ENCODE measurements around the gene TRPC4.

TRPC4 gene

DNA sequence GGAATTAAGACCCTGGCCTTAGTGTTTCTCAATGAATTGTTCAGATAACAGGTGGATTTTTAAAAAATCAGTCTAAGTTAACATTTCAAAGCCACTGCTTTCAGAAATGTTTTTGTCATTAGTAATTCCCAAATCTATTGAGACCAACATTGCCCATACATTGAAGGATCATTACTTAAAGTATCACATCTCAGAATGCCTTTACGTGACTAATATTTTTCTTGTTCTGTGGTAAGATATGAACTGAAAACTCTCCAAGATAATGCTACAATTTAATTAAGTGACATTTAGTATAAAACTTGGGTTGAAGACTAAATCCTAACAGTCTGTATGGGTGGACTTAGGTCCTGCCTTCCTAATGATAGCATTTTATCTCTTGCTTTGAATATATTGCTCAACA, 211.6 kb downstream of the TRPC4 start:
- no peak for DNase-seq

DNA sequence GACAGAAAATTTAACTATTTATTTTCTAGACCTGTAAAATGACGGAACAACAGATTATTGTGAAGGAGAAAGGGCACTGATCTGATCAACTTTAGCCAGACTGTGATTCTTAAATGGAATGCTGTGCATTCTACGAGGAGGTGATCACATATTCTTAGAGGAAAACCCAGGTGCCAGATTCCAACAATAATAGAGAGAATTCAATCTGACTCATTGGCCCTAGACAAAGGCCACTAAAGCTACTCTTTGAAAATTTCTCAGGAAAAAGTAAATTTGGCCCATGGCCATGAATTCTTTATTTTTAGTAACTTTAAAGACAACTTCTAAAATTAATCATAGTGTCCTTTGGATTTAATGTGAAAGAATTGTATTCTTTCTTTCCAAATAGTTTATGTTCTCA, 212.4 kb downstream of the TRPC4 start:
- DNase-seq, result no peak

DNA sequence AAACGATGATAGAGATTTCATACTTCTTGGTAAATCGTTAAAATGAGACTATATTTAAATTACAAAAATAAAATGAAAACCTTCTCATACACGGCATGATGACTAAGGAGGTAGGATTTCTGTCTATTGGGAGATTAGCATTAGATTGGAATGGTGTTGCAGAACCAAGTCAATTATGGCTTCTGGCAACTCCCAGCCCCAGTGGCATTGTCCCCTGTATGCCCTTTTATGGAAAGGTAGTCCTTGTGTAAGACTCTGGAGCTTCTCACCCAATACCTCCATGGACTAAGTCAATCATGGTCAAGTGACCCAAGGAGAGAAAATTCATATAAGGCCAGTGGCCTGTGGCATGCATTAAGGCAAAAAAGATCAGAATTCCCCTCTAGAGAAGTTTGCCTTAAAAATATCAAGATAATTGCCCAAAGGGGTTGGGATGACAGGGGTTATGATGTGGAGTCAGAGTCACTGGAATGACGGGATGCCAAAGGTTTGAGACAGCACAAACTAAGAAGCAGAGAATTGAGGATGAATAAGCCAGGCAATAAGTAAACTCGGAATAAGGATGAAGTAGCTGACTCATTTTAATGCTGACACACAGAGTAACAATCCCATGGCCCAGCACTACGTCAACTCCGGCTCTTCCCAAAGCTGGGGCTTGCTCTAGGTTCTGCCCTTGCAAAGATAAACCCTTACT, 213.2 kb downstream of the TRPC4 start:
- DNase-seq, result no peak

DNA sequence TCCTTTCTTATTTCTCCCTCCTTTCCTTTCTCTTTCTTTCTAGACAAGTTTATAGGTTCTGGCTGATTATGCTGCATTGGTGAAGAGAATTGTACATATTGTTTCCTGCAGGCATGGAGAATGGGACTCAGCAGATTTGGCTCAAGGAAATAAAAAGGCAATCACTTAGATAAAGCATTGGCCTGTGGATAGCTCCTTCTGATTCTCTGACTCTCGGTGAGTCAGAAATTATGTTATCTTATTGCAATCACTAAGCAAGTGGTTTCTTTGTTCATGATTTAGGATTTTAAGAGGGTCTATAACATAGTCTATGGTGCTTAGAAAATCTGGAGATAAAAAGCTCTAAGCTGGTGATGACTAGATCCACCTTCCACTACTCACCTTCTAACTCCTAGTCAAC, 217.0 kb downstream of the TRPC4 start:
- DNase-seq, result no peak

DNA sequence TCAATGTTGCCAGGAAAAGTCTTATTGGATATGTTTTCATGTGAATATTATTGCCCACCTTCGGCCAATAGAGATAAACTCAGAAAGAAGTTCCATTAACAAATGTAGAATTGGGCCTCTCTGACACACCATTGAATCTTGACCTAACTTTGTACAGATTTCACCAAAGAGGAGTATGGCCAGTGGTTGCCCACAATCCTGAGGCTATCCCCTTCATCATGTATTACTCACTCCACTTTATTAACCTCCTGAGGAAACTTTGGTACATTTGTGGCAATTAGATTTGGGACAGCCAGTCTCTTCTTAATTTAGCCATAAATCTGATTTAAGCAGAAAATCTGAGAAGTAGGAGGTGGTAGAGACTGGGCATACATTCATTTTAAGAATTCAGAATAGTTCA, 217.7 kb downstream of the TRPC4 start:
- DNase-seq, result no peak

DNA sequence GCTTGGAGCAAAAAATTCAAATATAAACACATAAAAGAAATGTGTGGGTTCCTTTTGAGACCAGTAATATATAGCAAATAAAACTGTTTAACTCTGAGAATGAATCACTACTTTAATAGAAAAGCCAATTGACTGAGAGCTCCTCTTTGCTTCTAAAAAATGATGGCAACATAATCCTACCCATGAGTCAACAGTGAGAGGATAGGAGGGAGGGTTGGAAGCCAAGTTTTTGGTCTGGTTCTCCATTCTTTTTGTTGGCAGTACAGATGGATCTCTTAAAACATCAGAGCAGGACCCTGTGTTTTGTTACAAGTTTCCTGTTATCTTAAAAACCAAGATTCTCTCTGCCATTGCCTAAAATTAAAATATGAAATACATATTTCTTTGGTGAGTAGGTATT, 221.0 kb downstream of the TRPC4 start:
- DNase-seq, result no peak

DNA sequence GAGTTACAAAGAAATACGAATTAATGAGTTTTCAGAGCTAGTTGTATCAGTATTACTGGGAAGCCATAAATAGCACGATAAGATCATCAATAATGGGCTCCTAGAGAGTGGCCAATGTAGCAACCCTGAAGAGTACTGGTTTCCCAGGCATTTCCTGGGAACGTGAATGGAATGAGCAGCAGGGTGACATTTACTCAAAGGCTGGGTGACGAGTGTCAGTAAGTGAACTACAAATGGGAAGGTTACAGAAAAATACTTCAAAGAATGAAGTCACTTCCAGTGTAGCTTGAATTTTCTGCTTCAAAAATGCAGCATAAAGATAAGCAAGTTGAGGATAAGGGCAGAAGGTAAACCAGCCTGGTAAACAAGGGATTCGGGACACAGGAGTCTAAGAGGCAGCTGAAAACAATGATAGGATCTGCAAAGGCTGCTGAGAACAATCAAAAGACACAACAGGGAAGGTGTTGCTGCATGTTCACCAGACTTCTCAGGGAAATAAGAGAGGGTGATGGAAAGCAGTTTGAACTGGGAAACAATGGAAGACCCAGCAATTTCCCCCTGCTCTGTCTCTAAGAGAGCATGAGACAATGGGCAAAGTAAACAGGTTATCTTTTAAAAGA, 222.4 kb downstream of the TRPC4 start:
- no peak for DNase-seq

DNA sequence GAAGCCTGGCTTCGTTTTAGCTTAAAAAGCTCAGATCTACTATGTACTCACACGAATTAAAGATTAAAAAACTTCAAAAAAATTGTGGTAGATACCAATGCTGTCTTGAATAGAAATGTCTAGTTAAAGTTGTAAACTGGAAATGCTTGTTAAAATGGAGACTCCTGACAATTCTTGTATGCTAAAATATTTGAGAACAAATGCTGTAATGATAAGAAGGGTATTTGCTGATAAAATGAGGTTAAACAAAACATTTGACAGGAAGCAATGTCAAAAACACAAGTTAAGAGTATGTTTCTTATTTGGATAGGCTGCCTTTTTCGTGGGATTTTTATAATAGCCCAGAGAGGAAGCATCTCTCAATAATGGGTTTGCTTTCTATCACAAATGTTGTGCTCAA, 223.0 kb downstream of the TRPC4 start:
- DNase-seq, result no peak

DNA sequence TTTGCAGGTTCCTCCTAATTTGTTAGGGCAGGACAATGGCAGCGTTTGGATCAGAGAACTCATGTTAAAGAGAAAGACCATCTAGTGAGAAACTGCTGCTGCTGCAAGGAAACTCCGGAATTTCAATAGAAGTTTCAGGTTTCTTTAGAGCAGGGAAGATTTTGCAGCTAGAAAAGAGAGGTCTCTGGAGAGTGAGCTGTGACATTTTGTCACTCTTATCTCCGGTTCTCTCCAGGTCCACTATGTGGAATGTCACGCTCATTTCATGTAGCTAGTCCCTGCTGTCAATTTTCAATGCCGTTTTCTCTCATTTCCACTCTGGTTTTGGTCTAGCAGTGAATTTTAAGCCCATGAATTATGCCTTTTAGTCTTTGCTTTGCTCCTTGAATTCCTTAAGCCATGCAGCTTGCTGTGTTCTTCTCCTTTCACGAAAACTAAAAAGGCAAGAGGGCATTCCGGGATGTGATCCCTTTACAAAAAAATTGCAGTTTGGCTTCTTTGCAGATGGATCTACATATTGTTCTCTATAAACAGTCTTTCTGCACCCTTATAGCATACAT, 224.3 kb downstream of the TRPC4 start:
- no peak for DNase-seq

DNA sequence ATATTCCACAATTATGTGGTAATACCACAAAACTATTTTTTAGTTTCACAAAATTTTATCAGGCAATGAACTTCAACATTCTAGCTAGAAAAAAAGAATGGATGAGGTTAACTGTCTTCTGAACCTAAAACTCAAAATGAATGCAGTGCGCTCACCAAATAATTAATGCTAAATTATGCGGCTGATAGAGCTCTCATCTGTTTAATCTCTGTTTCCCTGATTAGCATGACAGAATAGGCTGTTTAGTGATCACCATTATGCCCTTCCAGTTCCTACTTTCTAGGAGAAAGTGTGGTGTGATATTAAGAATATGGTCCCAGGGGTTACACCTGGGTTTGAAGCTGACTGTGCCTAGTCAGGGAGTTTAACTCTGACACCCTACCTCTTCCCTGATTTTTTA, 228.2 kb downstream of the TRPC4 start:
- no peak for DNase-seq

DNA sequence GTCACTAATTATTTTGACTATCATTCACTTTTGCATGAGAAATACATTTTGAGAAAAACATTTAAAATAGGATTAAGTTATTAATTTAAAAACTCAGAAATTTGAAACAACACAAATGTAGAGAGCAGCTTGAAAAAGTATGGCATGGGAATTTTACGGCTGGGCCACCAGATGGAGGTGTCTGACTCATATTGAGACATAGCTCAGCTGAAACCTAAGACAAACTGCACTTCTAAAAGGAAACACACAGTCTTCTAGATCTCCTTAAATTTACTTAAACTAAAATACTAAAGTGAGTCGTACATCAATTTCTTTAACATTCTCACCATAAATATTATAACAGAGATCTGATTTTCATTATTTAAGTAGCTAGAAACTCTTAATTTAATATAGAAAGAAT, 229.1 kb downstream of the TRPC4 start:
- DNase-seq, result peak in 3 of 51 donors; percentile 1 to 10 (median 2)

DNA sequence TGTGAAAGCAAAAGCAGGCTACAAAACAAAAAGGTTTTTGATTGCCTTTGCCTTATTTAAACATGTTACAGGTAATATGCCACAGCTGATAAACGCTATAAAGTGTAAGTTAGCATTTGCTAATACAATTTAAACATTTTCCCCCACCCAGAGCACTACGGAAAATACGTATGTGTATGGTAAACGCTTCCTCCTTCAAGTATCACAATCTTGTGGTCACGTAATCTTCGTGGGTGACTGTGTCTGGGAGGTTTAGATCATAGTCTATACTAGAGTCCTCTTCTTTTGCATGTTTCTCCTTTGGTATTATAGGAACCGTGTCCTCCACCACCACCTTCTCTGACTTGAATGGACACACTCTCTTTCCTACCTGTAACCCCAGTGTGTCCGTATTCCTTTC, 232.9 kb downstream of the TRPC4 start:
- no peak for DNase-seq

DNA sequence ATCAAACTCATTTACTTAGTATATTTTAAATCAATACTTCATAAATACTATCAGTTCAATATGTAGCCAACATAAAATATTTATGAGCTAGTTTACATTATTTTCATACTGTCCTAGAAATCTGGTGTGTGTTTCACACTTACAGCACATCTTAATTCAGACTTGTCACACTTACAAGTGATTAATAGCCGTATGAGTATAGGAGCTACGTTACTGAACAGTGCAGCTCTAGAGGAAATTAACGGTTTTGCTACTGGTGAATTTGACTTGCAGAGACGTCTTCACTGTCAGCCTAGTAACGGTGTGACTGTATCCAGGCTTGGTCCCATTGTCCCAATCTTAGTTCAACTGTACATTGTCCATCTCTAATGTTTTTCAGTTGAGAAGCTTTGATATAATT, 237.3 kb downstream of the TRPC4 start:
- DNase-seq, result no peak

DNA sequence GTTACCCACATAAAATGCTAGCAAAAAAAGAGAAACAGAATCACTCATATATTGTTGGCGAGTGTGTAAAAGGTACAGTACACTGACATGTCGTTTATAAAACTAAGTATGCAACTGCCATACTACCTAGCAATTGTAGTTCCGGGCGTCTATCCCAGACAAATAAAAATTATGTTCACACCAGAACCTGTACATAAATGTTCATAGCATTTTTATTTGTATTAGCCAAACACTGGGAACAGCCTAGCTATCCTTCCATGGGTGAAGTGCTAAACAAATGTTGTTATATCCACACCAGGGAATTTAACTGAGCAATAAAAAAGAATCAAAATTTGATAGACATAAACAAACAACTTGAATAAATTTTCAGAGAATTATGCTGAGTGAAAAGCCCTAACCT, 242.1 kb downstream of the TRPC4 start:
- no peak for DNase-seq

DNA sequence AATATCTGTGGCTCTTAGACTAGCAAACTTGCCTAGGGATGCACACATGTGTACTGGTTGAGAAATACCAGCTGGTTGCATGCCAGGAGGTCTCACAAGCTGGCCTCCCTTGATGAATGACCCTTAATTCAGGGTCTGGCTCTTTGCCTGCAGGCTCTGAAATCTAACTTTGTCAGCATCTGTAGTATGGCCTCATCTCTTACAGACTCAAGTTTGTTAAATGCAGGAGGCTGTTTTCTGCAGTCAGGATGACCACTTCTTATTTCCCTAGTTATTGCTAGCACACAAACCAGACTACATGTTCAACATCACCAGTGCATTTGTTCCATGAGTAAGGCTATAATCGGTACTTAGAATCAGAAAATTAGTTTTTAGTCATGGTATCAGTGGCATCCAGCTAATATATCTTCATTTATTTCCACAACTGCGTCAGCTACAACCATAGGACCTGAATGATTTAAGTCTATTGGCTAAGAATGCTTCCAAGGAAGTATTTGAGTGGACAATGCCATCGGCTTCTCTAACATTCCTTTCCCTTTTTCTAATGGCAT, 247.7 kb downstream of the TRPC4 start:
- DNase-seq, result no peak

DNA sequence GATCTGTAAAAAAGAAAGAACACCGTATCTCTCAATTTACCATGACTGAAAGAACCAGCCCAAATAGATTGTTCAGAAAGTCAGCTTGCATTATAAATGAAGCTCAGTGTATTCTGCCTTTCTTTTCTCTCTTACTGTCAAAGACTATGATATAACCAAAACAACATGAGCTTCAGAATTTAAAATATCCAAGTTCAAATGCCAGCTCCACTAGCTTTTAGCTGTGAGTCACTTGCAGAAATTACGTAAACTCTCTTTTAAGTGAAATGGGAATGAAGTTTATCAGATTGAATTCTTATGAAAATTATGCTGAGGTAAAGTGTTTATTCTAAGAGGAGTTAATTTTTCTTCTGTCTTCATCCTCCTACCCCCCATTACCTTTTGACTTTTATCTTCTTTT, 251.0 kb downstream of the TRPC4 start:
- no peak for DNase-seq

DNA sequence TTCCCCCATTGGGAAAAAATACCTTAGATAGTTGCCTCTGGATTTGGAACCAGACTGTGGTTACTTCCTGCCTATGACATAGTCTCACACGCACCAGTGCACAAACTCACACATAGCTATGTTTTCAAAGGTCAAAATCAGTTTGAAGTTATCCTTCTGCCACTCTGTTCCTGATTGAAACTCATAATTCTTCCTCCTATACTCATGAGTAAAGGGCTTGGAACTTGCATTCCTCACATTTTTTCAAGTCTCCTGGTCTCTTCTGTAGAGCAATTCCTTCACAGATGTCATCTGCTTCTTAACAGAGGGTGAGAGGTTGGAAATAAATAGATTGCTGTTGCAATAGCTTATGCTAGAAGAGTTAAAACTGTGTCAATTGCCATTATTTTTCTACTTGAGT, 252.4 kb downstream of the TRPC4 start:
- DNase-seq, result no peak

DNA sequence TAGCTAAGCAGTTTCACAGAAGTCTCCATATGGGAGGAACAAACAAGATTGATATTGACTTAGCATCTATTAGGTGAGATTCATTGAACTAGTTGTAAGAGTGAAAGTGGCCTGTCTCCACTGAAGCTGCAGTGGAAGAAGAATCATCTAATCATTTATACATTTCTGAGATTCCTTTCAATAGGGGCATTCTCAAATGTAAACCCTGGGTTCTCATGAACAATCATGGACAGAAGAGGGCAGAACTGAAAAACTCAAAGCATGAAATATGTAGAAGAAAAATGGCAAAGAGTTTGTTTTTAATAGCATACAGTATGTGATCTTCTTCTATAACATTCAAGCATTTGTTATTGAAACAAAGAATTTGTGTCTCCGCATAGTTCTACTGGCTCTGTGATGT, 253.4 kb downstream of the TRPC4 start:
- no peak for DNase-seq

DNA sequence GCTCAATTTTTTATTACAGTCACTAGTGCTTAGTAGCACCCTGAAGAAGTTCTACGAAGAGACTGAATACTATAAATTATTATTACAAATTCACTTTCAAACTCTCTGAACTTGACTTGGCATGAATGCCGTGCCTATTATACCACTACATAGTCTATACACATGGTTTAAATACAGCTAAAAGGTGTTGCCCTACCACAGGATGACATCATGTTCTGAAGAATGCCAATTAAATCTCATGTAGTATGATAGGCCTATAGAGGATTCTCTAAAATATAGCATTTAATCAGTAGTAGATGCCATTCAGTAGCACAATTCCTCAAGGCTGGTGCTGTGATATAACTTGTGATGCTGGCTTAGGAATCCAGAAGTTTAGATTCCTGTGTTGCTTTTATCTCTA, 254.3 kb downstream of the TRPC4 start:
- no peak for DNase-seq

DNA sequence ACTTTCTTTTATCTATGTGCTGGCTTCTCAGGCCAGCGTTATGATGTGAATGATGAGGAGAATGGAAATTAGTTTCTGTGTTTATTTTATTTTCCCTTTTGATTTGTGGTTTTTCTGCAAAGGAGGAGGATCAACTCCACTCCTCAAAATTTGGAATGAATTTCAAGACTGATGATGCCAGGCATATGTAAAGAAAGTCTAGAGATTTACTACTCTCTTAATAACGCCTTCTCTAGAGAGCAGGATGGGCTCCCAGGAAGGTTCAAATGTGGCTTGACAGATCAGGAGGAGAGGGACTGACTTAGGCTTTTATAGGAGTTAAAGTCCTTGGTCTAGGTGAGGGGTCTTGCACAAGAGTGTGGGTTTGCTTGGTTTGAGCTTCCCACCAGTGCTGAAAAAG, 255.9 kb downstream of the TRPC4 start:
- DNase-seq, result no peak

DNA sequence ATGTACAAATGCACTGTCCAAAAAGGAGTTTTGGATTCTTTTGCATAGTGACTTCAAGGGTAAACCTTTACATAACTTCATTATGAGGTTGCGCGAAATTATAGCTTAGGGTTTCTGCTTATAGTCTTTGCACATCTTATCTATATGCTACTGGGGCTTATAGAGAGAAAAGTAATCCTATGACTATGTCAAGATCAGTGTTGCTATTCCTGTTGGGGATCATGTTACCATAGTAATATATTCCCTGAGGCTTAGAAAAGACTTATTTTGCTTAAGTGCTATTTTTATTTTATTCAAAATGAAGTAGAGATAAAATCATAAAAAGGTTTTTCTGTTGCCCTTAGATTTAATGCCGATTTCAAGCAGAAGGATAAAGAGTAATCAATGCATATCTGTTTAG, 256.3 kb downstream of the TRPC4 start:
- no peak for DNase-seq

DNA sequence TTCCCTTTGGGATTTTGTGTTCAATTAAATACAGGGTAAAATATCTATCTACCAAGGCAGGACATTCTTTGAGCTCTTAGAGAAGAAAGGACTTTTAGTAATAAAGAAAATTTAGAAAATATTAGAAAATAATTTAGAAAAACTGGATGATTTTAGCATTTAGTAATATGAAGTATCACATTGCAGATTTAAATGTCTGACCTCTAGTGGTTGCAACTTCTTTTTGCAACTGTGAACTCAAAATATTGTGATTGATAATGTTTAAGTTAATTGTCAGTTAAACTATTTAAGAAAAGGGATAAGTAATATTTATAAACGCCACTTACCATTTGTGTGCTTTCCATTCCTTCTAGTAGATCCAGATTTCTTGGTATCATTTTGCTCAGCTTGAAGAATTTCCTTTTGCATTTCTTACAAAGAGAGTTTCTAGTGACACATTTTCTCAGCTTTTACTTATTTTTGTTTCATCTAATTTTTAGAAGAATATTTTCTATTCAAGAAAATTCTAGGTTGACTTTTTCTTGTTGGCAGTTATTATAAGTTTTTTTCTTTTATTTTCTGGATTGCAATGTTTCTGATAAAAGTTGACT, 260.7 kb downstream of the TRPC4 start:
- DNase-seq, result no peak

Data from hypothalamus (tissue), 51 donors.